ENCODE measurements around the gene SLC25A1. TPM values are rescaled to one million over a fixed set of nuclear protein-coding genes. Genes with fewer than 3 reads are reported as not detected.

The SLC25A1 gene
- total and polyA plus RNA-seq, 5 donors from 2014 or later, result 27.6 to 62.9 (median 46.9) TPM

GRCh38 chr22:19142394-19142793 lies 36.1 kb downstream of the SLC25A1 start:
- Histone ChIP-seq H3K27me3 (ENCODE audit: control insufficient read depth, insufficient read depth, low read length) (no peaks in the 10 kb centered on the region), H3K27ac (ENCODE audit: insufficient read depth, low read length, poor library complexity, severe bottlenecking) (no peak overlapping the region), H3K36me3 (ENCODE audit: control insufficient read depth, insufficient read depth, low read length) (peaks cover 49% of the 10 kb centered on the region), H3K4me1 (ENCODE audit: control insufficient read depth, insufficient read depth, low read length, poor library complexity, severe bottlenecking) (peaks cover 12% of the 10 kb centered on the region), H3K4me3 (ENCODE audit: low read depth, low read length) (no peak overlapping the region), H3K9me3 (ENCODE audit: control insufficient read depth in 2 of 2, low read length in 2 of 2) (no peaks in the 10 kb centered on the region)
- peak overlapping the region in 2 of 4 donors; percentile 44 to 67 for H3K4me3 Mint-ChIP-seq
- ATAC-seq (ENCODE audit: low read depth in 2 of 2), result no peak
- H3K4me1 Mint-ChIP-seq, result peaks cover 0 to 34% (median 17%) of the 10 kb centered on the region in 4 donors
- H3K27me3 Mint-ChIP-seq, result peaks cover 18% of the 10 kb centered on the region
- peaks cover 8% of the 10 kb centered on the region for H3K36me3 Mint-ChIP-seq
- no peak for DNase-seq
- H3K27ac Mint-ChIP-seq, result no peak overlapping the region
- peaks cover 0 to 2% (median 0%) of the 10 kb centered on the region in 7 donors for H3K9me3 Mint-ChIP-seq

GRCh38 chr22:19139974-19140373 lies 38.6 kb downstream of the SLC25A1 start:
- H3K4me3 ChIP-seq (ENCODE audit: low read depth, low read length), result no peak overlapping the region
- ATAC-seq (ENCODE audit: low read depth in 2 of 2) (no peak), DNase-seq (no peak)
- peaks cover 25% of the 10 kb centered on the region for H3K36me3 Mint-ChIP-seq
- H3K27me3 Mint-ChIP-seq, result peaks cover 6% of the 10 kb centered on the region
- peaks cover 69% of the 10 kb centered on the region for H3K36me3 ChIP-seq (ENCODE audit: control insufficient read depth, insufficient read depth, low read length)
- H3K4me1 Mint-ChIP-seq, result peaks cover 0 to 33% (median 17%) of the 10 kb centered on the region in 4 donors
- peaks cover 12% of the 10 kb centered on the region for H3K4me1 ChIP-seq (ENCODE audit: control insufficient read depth, insufficient read depth, low read length, poor library complexity, severe bottlenecking)
- H3K9me3 Mint-ChIP-seq, result no peaks in the 10 kb centered on the region
- H3K9me3 ChIP-seq (ENCODE audit: control insufficient read depth in 2 of 2, low read length in 2 of 2), result no peaks in the 10 kb centered on the region
- no peaks in the 10 kb centered on the region for H3K27me3 ChIP-seq (ENCODE audit: control insufficient read depth, insufficient read depth, low read length)
- no peak overlapping the region for H3K27ac ChIP-seq (ENCODE audit: insufficient read depth, low read length, poor library complexity, severe bottlenecking)
- H3K27ac Mint-ChIP-seq, result no peak overlapping the region
- peak overlapping the region in 1 of 4 donors; percentile 37 for H3K4me3 Mint-ChIP-seq

GRCh38 chr22:19139001-19139356 lies 39.6 kb downstream of the SLC25A1 start:
- no peaks in the 10 kb centered on the region for H3K27me3 ChIP-seq (ENCODE audit: control insufficient read depth, insufficient read depth, low read length)
- peaks cover 26% of the 10 kb centered on the region for H3K36me3 Mint-ChIP-seq
- no peak overlapping the region for H3K27ac ChIP-seq (ENCODE audit: insufficient read depth, low read length, poor library complexity, severe bottlenecking)
- peaks cover 79% of the 10 kb centered on the region for H3K36me3 ChIP-seq (ENCODE audit: control insufficient read depth, insufficient read depth, low read length)
- no peak for DNase-seq
- peaks cover 0 to 24% (median 8%) of the 10 kb centered on the region in 4 donors for H3K4me1 Mint-ChIP-seq
- H3K9me3 ChIP-seq (ENCODE audit: control insufficient read depth in 2 of 2, low read length in 2 of 2), result no peaks in the 10 kb centered on the region
- no peak overlapping the region for H3K4me3 ChIP-seq (ENCODE audit: low read depth, low read length)
- ATAC-seq (ENCODE audit: low read depth in 2 of 2), result no peak
- H3K4me1 ChIP-seq (ENCODE audit: control insufficient read depth, insufficient read depth, low read length, poor library complexity, severe bottlenecking), result peaks cover 9% of the 10 kb centered on the region
- H3K27ac Mint-ChIP-seq, result no peak overlapping the region
- H3K4me3 Mint-ChIP-seq, result no peak overlapping the region
- H3K9me3 Mint-ChIP-seq, result no peaks in the 10 kb centered on the region
- H3K27me3 Mint-ChIP-seq, result no peaks in the 10 kb centered on the region

DNA sequence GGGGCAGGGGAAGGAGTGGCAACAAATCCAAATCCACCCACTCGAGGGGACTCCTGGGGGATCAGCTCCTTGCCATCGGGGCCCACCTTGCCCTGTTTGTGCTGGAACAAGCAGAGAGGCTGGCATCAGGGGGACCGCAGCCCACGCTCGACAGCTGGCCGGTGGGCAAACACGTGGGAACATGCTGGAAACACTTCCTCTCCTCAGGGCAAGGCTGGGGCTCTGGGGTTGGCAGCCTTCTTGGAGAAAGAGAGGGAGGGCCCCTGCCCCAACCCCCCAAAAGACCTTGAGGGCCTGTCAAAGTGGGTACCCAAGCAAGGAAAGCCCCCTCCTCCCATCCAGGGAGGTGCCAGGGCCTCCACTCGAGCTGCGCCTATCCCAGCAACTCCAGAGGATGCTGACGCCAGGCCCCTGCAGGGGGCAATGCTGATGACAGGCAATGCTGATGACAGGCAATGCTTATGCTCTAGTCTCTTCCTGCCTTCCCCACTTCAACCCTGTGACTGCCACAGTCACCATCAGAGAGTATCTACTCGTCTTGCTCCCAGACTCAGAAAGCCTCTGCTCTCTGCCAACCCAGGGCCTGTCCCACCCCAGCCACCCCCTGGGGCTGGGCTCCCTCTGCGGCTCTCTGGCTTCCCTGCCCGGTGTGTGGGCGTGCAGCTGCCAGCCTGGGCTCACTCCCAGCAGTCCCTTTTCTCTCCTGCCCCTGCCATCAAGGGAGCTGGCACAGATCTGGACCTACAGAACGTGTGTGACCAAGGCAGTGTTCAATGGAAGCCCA lies 40.1 kb downstream of the SLC25A1 start:
- Mint-ChIP-seq H3K4me3 (no peak overlapping the region), H3K4me1 (peaks cover 0 to 18% (median 5%) of the 10 kb centered on the region in 4 donors), H3K9me3 (no peaks in the 10 kb centered on the region), H3K27me3 (no peaks in the 10 kb centered on the region), H3K27ac (no peak overlapping the region), H3K36me3 (peaks cover 26% of the 10 kb centered on the region)
- H3K4me1 ChIP-seq (ENCODE audit: control insufficient read depth, insufficient read depth, low read length, poor library complexity, severe bottlenecking), result peaks cover 3% of the 10 kb centered on the region
- H3K27me3 ChIP-seq (ENCODE audit: control insufficient read depth, insufficient read depth, low read length), result no peaks in the 10 kb centered on the region
- DNase-seq, result no peak
- no peak overlapping the region for H3K4me3 ChIP-seq (ENCODE audit: low read depth, low read length)
- no peak overlapping the region for H3K27ac ChIP-seq (ENCODE audit: insufficient read depth, low read length, poor library complexity, severe bottlenecking)
- ATAC-seq (ENCODE audit: low read depth in 2 of 2), result no peak
- H3K36me3 ChIP-seq (ENCODE audit: control insufficient read depth, insufficient read depth, low read length), result peaks cover 83% of the 10 kb centered on the region
- no peaks in the 10 kb centered on the region for H3K9me3 ChIP-seq (ENCODE audit: control insufficient read depth in 2 of 2, low read length in 2 of 2)

GRCh38 chr22:19137384-19138216 lies 40.9 kb downstream of the SLC25A1 start:
- Histone ChIP-seq H3K36me3 (ENCODE audit: control insufficient read depth, insufficient read depth, low read length) (peaks cover 88% of the 10 kb centered on the region), H3K9me3 (ENCODE audit: control insufficient read depth in 2 of 2, low read length in 2 of 2) (no peaks in the 10 kb centered on the region), H3K4me1 (ENCODE audit: control insufficient read depth, insufficient read depth, low read length, poor library complexity, severe bottlenecking) (no peaks in the 10 kb centered on the region), H3K27ac (ENCODE audit: insufficient read depth, low read length, poor library complexity, severe bottlenecking) (no peak overlapping the region), H3K4me3 (ENCODE audit: low read depth, low read length) (no peak overlapping the region), H3K27me3 (ENCODE audit: control insufficient read depth, insufficient read depth, low read length) (no peaks in the 10 kb centered on the region)
- ATAC-seq (ENCODE audit: low read depth in 2 of 2) (no peak), DNase-seq (no peak)
- H3K27ac Mint-ChIP-seq, result no peak overlapping the region
- H3K4me3 Mint-ChIP-seq, result peak overlapping the region in 1 of 4 donors; percentile 35
- H3K27me3 Mint-ChIP-seq, result no peaks in the 10 kb centered on the region
- H3K9me3 Mint-ChIP-seq, result no peaks in the 10 kb centered on the region
- H3K36me3 Mint-ChIP-seq, result peaks cover 26% of the 10 kb centered on the region
- H3K4me1 Mint-ChIP-seq, result peaks cover 0 to 12% (median 5%) of the 10 kb centered on the region in 4 donors

- Mint-ChIP-seq H3K4me3 (no peak overlapping the region), H3K9me3 (no peaks in the 10 kb centered on the region), H3K36me3 (peaks cover 26% of the 10 kb centered on the region), H3K27ac (no peak overlapping the region), H3K4me1 (peaks cover 0 to 6% (median 5%) of the 10 kb centered on the region in 4 donors), H3K27me3 (no peaks in the 10 kb centered on the region)
- ATAC-seq (ENCODE audit: low read depth in 2 of 2) (no peak), DNase-seq (no peak)
- Histone ChIP-seq H3K4me1 (ENCODE audit: control insufficient read depth, insufficient read depth, low read length, poor library complexity, severe bottlenecking) (no peaks in the 10 kb centered on the region), H3K27ac (ENCODE audit: insufficient read depth, low read length, poor library complexity, severe bottlenecking) (no peak overlapping the region), H3K27me3 (ENCODE audit: control insufficient read depth, insufficient read depth, low read length) (no peaks in the 10 kb centered on the region), H3K9me3 (ENCODE audit: control insufficient read depth in 2 of 2, low read length in 2 of 2) (no peaks in the 10 kb centered on the region), H3K4me3 (ENCODE audit: low read depth, low read length) (no peak overlapping the region), H3K36me3 (ENCODE audit: control insufficient read depth, insufficient read depth, low read length) (peaks cover 86% of the 10 kb centered on the region)
Observed at GRCh38 chr22:19136915-19137314, 41.6 kb downstream of the SLC25A1 start.

- no peaks in the 10 kb centered on the region for H3K4me1 ChIP-seq (ENCODE audit: control insufficient read depth, insufficient read depth, low read length, poor library complexity, severe bottlenecking)
- Mint-ChIP-seq H3K36me3 (peaks cover 24% of the 10 kb centered on the region), H3K4me3 (no peak overlapping the region), H3K9me3 (no peaks in the 10 kb centered on the region), H3K27me3 (no peaks in the 10 kb centered on the region), H3K4me1 (no peaks in the 10 kb centered on the region), H3K27ac (no peak overlapping the region)
- no peaks in the 10 kb centered on the region for H3K9me3 ChIP-seq (ENCODE audit: control insufficient read depth in 2 of 2, low read length in 2 of 2)
- peaks cover 70% of the 10 kb centered on the region for H3K36me3 ChIP-seq (ENCODE audit: control insufficient read depth, insufficient read depth, low read length)
- no peak overlapping the region for H3K27ac ChIP-seq (ENCODE audit: insufficient read depth, low read length, poor library complexity, severe bottlenecking)
- H3K27me3 ChIP-seq (ENCODE audit: control insufficient read depth, insufficient read depth, low read length), result no peaks in the 10 kb centered on the region
- ATAC-seq (ENCODE audit: low read depth in 2 of 2) (no peak), DNase-seq (no peak)
- H3K4me3 ChIP-seq (ENCODE audit: low read depth, low read length), result no peak overlapping the region
Observed at GRCh38 chr22:19134874-19135273, 43.7 kb downstream of the SLC25A1 start.

Data from CD4-positive, CD25-positive, alpha-beta regulatory T cell (primary cell).